NCI-H226 (cell line): ENCODE data around the gene ADAM22.
"Not testable (repeated sequence)": the region's sequence is repeated elsewhere in the genome, so short reads cannot be mapped to it uniquely, and the experiment has no call there.

Experiments used
- DNase-seq: peaks from one replicate; pipeline ENCODE4 v3.0.0-alpha.2; 2015

Gene ADAM22

GRCh38 chr7:88111140-88111743 is 177.2 kb downstream of the ADAM22 start:
- peak; percentile 6 for DNase-seq

GRCh38 chr7:88111954-88112471 is 178.0 kb downstream of the ADAM22 start:
- DNase-seq: no peak

GRCh38 chr7:88115258-88115796 is 181.3 kb downstream of the ADAM22 start:
- no peak for DNase-seq

DNA sequence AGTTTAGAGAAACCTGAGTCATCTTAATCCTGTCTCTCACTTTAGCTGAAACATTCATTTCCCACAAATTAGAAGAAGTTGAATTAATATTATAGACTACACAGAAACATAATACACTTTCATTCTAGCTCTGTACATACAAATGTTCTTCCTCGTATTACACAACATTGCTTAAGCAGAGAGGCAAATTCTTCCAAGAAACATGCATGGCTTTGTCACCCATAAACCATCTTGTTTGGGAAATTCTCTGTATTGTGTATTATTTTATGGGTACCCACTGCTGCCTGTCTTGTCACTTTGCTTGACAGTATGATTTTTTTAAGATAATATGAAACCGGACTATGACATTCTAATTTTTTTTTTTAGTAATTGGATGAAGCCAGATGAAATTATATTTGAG is 181.8 kb downstream of the ADAM22 start:
- no peak for DNase-seq

DNA sequence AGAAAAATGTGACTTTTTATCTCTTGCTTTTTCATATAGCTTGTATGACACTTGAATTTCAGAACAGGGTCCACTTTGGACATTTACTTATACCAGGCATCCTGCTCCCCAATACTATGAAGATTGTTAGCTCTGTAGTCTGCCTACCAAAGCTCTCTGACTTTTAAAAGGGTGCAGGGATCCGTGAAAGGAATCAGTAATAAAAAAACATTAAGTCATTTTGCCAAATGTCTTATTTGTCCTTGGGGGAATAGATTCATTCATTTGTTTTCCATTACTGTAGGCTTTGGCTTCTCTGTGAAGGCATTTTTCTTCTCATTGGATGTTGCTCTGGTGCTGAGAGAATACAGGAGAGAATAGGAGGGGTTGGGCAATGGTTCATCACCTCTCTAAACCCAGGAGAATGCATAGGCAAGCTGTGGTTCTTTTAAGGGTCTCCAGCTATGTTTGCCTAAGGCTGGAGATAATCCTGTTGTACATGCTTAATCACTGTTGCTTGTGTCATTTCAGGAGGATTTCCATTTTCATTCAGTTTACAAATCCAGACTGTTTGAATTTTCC is 182.3 kb downstream of the ADAM22 start:
- no peak for DNase-seq

DNA sequence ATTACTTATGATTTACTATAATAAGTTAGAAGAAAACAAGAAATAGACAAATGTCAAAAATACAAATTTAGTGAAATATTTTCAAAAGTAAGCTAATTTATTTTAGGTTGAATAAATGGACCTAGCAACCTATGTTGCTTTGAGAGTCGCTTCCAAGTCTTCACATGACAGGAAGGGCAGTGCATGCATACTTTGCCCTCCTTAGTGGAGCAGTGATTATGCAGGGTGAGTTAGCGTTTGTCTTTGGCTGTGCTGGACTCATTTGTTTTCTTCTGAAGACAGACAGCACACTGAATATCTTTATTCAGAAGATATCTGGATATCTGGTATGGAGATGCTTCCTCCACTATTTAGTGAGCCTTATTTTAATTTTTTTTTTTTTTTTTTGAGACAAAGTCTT is 183.3 kb downstream of the ADAM22 start:
- no peak for DNase-seq

DNA sequence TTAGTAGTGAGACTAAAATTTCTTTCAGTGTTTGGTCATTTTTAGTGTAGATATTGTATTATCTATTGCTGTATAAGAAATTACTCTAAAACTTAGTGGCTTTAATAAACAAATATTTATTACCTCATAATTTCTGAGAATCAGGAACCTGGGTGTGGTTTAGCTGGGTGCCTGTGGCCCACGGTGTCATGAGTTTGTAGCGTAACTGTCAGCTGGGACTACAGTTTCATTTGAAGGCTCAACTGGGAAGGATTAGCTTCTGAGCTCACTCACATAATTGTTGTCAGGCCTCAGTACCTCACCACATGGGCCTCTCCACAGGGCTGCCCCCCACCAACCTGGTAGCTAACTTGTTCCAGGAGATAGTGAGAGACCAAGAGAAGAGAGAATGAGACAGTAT is 187.3 kb downstream of the ADAM22 start:
- DNase-seq: no peak

- DNase-seq: no peak
These were observed 193.7 kb downstream of the ADAM22 start for GRCh38 chr7:88127637-88128290.

GRCh38 chr7:88132725-88133124 is 198.7 kb downstream of the ADAM22 start:
- DNase-seq: no peak

- DNase-seq: peak; percentile 7
These were observed 206.9 kb downstream of the ADAM22 start for GRCh38 chr7:88140947-88141346.

DNA sequence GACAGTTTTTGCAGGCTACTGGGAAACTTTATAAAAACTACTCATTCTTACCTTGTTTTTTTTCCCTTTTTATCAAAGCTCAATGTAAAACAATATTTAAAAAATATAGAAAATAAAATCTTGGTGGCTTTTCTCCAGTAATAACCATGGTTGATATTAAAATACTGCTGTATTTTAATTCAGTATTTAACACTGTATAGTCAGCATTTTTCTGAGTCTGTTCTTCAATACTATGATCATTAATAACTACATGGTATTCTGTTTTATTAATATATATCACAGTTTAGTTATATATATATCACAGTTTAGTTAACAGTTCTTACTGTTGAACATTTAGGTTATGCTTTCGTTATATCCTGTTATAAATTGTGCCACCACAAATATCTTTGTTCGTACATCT is 207.4 kb downstream of the ADAM22 start:
- DNase-seq: no peak

DNA sequence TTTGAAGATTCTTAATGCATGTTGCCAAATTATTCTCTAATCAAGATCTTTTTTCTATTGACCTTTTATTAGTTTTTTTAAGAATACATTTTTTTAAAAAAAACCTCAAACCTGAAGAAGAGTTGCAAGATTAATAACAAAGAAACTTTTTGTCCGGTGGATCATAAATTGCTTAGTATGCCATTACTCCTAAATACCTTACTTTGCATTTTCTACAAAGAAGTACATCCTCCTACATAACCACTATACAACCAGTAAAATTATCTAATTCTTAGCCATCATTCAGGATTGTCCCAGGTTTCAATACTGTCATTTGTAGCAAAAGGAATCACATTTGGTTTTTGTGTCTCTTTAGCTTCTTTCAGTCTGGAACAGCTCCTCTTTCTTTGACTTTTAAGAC is 207.9 kb downstream of the ADAM22 start:
- DNase-seq: no peak

- no peak for DNase-seq
These were observed 212.6 kb downstream of the ADAM22 start for GRCh38 chr7:88146616-88147015.

GRCh38 chr7:88147341-88147740 is 213.3 kb downstream of the ADAM22 start:
- no peak for DNase-seq

DNA sequence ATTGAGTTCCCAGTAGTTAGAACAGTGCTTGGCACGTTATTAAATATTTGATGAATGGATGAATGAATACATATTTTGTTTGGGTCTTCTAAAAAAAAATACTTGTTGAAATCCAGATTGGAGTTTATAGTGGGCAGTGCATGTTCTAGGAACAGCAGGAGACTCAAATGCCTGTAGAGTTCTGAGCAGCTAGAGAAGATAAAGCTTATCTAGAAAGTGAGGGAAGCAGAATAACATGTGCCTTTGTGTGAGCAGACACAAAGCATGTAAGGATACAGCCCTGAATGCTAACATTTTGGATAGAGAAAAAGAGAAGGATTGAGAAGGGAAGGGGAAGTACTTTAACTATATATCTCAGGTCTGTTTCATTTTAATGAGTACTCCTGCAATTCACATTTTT is 213.9 kb downstream of the ADAM22 start:
- DNase-seq: no peak

DNA sequence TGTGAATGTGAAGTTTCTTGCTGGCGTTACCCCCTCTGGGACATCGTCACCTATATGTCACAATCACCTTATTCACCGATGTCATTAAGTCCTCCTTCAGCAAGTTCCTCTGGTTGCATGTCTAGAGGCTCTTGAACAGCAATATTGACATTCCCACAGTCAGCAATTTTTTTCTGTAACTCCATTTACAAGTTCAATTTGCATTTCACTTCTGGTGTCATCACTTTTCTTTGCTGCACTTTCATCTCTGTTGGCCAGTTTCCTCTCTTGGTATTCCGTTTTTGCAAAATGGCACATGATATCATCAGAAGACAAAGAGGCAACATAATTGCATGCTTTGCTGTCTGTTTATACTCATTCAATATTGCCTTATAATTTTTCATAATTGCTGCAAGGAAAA is 216.0 kb downstream of the ADAM22 start:
- DNase-seq: no peak

DNA sequence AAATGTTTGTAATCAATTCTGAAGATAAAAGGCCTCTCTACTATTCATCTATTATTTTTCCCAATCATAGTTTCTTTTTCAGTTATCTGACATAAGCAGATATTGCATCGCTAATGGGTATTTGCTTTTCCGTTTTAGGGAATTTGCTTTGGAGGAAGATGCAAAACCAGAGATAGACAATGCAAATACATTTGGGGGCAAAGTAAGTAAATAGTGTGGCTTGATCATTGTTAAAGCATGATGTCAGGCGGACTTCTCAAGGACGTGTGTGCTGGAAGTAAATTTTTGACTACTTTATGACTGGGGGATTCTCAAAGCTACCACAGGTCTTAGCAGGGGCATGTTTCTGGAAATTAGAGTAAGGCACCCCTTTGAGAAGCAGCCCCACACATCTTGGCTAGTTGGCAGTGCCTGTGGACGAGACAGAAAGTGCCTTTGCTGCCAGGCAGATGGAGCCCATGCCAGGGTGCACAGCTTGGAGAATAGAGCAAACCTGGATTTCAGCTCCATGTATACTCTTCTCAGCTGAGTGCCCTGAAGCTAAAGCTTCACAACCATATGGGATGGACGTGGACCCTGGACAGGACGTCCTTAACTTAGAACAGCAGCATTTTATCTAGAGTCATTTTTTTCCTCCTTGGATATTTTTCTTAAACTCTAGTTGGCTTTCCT is 217.2 kb downstream of the ADAM22 start:
- DNase-seq: no peak

GRCh38 chr7:88153378-88153777 is 219.3 kb downstream of the ADAM22 start:
- no peak for DNase-seq

- no peak for DNase-seq
These were observed 221.7 kb downstream of the ADAM22 start for GRCh38 chr7:88155756-88156155.

- DNase-seq: no peak
These were observed 222.3 kb downstream of the ADAM22 start for GRCh38 chr7:88156356-88156755.

- DNase-seq: not testable (repeated sequence)
These were observed 225.7 kb downstream of the ADAM22 start for GRCh38 chr7:88159741-88160140.

GRCh38 chr7:88165697-88166096 is 231.6 kb downstream of the ADAM22 start:
- no peak for DNase-seq

- no peak for DNase-seq
These were observed 233.2 kb downstream of the ADAM22 start for GRCh38 chr7:88167223-88167622.

GRCh38 chr7:88167721-88168120 is 233.7 kb downstream of the ADAM22 start:
- DNase-seq: no peak
